SK-N-MC (cell line): Measurements from ENCODE around the gene CAPN5.

Experiments used
- DNase-seq: peaks from one replicate; pipeline ENCODE4 v3.0.0-alpha.2; 2011; ENCODE audit warnings: low read depth, low spot score
- H3K27ac ChIP-seq: fragments of 200-600 bp; sonication (generic); 2 replicates; pipeline ENCODE4 v1.5.1; 2016; ENCODE audit warnings: mixed run types
- H3K36me3 ChIP-seq: fragments of 200-600 bp; sonication (generic); 2 replicates; pipeline ENCODE4 v1.6.1; 2017; ENCODE audit warnings: antibody characterized with exemption, low read length, mixed read lengths; ENCODE audit not compliant: insufficient read depth
- H3K4me3 ChIP-seq: fragments of 200-600 bp; sonication (generic); 2 replicates; pipeline ENCODE4 v1.5.1; 2016
- H3K9ac ChIP-seq: fragments of 200-600 bp; sonication (generic); 2 replicates; pipeline ENCODE4 v1.8.0; 2017; ENCODE audit warnings: mixed run types, mixed read lengths; ENCODE audit not compliant: insufficient read length
- H3K9me3 ChIP-seq: fragments of 200-600 bp; sonication (generic); 2 replicates; pipeline ENCODE4 v1.6.1; 2017; ENCODE audit warnings: low read depth, mild to moderate bottlenecking, antibody characterized with exemption, low read length, moderate library complexity, mixed read lengths
- EZH2 ChIP-seq: fragments of 200-600 bp; sonication (generic); IDR thresholded peaks from one replicate; pipeline ENCODE4 v1.6.1; 2017; ENCODE audit warnings: antibody characterized with exemption
- FOXP2 ChIP-seq: optimal IDR thresholded peaks from 2 replicates; pipeline ENCODE3; 2011; ENCODE audit warnings: mild to moderate bottlenecking, moderate library complexity; ENCODE audit not compliant: insufficient read depth; ENCODE audit errors: extremely low read length, control extremely low read depth
- POLR2AphosphoS5 ChIP-seq: IDR thresholded peaks from 2 replicates; pipeline ENCODE4 v1.6.1; 2012; ENCODE audit warnings: mild to moderate bottlenecking, low read depth, low read length, borderline replicate concordance

CAPN5 gene

DNA sequence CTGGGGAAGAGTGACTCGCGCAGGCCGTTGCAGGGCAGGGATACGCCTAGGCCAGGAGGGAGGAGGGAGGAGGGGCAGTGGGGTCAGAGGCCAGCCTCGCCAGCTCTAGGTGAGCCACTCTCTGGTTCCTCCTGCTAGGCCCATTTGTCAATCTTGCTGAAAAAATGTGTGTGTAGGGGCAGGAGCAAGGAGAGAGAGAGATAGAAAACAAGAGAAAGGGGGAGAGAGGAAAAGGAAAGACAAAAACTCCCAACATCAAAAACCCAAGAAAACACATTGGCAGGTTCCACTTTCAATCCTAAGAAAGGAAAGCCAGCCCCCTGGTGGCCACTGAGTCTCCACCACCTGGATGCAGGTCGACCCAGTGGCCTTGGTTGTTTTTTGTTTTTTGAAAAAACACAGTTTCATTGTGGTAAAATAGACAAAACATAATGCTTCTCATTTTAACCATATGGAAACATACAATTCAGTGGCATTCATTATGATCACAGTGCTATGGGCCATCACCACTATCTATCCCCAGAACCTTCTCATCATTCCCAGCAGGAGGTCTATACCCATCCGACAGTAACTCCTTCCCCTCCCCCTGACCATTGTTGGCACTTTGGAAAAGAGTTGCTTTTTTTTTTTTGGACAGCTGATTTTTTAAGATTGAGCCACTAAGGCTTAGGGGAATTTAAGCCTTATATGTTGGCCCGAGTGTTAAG is 46.8 kb downstream of the CAPN5 start:
- no peak overlapping the region for H3K4me3 ChIP-seq

GRCh38 chr11:77114089-77114463 is 47.3 kb downstream of the CAPN5 start:
- DNase-seq = no peak
- no peak overlapping the region for H3K4me3 ChIP-seq
- H3K9me3 ChIP-seq = no peaks in the 10 kb centered on the region
- no peaks in the 10 kb centered on the region for H3K36me3 ChIP-seq
- TF ChIP-seq POLR2AphosphoS5 = no peak
- no peak for TF ChIP-seq EZH2
- TF ChIP-seq FOXP2 = no peak
- H3K9ac ChIP-seq = no peak overlapping the region
- H3K27ac ChIP-seq = no peak overlapping the region

More for the DNA sequence above, 46.8 kb downstream of the CAPN5 start:
- no peak overlapping the region for H3K9ac ChIP-seq
- H3K36me3 ChIP-seq = no peaks in the 10 kb centered on the region
- TF ChIP-seq POLR2AphosphoS5 = no peak
- no peak for TF ChIP-seq EZH2
- TF ChIP-seq FOXP2 = no peak
- DNase-seq = no peak
- no peak overlapping the region for H3K27ac ChIP-seq
- H3K9me3 ChIP-seq = no peaks in the 10 kb centered on the region

GRCh38 chr11:77115181-77115611 is 48.4 kb downstream of the CAPN5 start:
- H3K9ac ChIP-seq = no peak overlapping the region
- TF ChIP-seq FOXP2 = no peak
- TF ChIP-seq EZH2 = no peak
- TF ChIP-seq POLR2AphosphoS5 = no peak
- H3K4me3 ChIP-seq = no peak overlapping the region
- no peak overlapping the region for H3K27ac ChIP-seq
- no peak for DNase-seq
- H3K36me3 ChIP-seq = no peaks in the 10 kb centered on the region
- H3K9me3 ChIP-seq = no peaks in the 10 kb centered on the region

DNA sequence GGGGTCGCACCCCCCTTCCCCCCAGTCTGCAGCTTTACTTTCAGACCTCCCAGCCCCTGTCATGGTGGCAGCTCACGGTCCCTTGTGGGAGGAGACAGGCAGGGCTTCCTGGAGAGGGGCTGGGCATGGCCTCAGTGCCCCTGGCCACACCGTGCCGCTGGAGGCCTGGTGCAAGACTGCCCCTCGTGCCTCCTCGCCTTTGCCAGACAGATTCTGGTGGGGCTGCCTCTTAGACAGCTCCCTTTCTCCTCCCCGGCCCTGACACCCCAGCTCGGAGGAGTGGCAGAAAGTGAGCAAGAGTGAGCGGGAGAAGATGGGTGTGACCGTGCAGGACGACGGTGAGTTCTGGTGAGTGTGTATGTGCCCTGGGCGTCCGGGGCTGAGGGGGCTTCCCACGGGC is 49.2 kb downstream of the CAPN5 start:
- H3K9ac ChIP-seq = no peak overlapping the region
- TF ChIP-seq EZH2 (no peak), POLR2AphosphoS5 (no peak), FOXP2 (no peak)

GRCh38 chr11:77117492-77117891 is 50.7 kb downstream of the CAPN5 start:
- Histone ChIP-seq H3K36me3 (no peaks in the 10 kb centered on the region), H3K9ac (no peak overlapping the region), H3K27ac (no peak overlapping the region), H3K4me3 (no peak overlapping the region), H3K9me3 (no peaks in the 10 kb centered on the region)
- TF ChIP-seq EZH2 = no peak
- no peak for TF ChIP-seq FOXP2
- TF ChIP-seq POLR2AphosphoS5 = no peak
- no peak for DNase-seq

More for the DNA sequence above, 49.2 kb downstream of the CAPN5 start:
- Histone ChIP-seq H3K9me3 (no peaks in the 10 kb centered on the region), H3K27ac (no peak overlapping the region), H3K36me3 (no peaks in the 10 kb centered on the region), H3K4me3 (no peak overlapping the region)
- no peak for DNase-seq

- Histone ChIP-seq H3K4me3 (no peak overlapping the region), H3K27ac (no peak overlapping the region), H3K9ac (no peak overlapping the region), H3K9me3 (no peaks in the 10 kb centered on the region), H3K36me3 (no peaks in the 10 kb centered on the region)
- TF ChIP-seq POLR2AphosphoS5 = no peak
- no peak for TF ChIP-seq EZH2
- TF ChIP-seq FOXP2 = no peak
- no peak for DNase-seq
These were observed 51.3 kb downstream of the CAPN5 start for GRCh38 chr11:77118086-77118485.

- no peak overlapping the region for H3K27ac ChIP-seq
- no peak overlapping the region for H3K4me3 ChIP-seq
- TF ChIP-seq FOXP2 (no peak), POLR2AphosphoS5 (no peak), EZH2 (no peak)
- H3K36me3 ChIP-seq = no peaks in the 10 kb centered on the region
- no peaks in the 10 kb centered on the region for H3K9me3 ChIP-seq
- no peak for DNase-seq
- H3K9ac ChIP-seq = no peak overlapping the region
These were observed 52.2 kb downstream of the CAPN5 start for GRCh38 chr11:77118971-77119370.

DNA sequence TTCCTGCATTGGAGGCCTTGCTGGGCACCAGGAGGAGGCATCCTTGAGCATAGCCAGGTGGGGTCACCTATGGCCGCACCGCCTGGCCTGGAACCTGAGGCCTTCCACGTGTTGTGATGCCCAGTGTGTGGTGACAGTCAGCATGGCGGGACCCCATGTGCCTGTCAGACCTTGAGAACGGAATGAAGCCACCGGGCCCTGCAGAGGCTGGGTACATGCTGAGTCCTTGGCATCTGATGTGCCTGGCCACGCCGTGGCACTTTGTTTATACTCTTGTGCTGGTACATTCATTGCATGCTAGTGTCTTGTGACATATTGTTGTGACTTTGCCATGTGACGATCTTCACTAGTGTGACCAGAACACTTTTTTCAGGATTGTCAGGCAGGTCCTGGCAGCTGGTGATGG is 52.8 kb downstream of the CAPN5 start:
- H3K9ac ChIP-seq = no peak overlapping the region
- H3K36me3 ChIP-seq = no peaks in the 10 kb centered on the region
- no peak overlapping the region for H3K27ac ChIP-seq
- DNase-seq = no peak
- H3K4me3 ChIP-seq = no peak overlapping the region
- no peaks in the 10 kb centered on the region for H3K9me3 ChIP-seq
- TF ChIP-seq POLR2AphosphoS5 (no peak), EZH2 (no peak), FOXP2 (no peak)

DNA sequence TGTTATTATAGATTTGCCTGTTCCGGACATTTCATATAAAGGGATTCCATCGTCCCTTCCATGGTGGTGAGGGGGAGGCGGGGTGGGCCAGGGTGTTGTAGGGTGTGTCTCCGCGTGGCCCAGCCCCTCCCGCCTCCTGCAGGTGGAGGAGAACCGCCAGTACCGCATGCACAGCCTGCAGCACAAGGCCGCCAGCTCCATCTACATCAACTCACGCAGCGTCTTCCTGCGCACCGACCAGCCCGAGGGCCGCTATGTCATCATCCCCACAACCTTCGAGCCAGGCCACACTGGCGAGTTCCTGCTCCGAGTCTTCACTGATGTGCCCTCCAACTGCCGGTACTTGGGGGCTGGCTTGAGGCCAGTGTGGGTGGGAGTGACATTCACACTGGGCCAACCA is 53.8 kb downstream of the CAPN5 start:
- no peak overlapping the region for H3K27ac ChIP-seq
- no peak overlapping the region for H3K9ac ChIP-seq
- H3K4me3 ChIP-seq = no peak overlapping the region
- H3K36me3 ChIP-seq = no peaks in the 10 kb centered on the region
- no peak for DNase-seq
- no peaks in the 10 kb centered on the region for H3K9me3 ChIP-seq
- no peak for TF ChIP-seq FOXP2
- no peak for TF ChIP-seq POLR2AphosphoS5
- TF ChIP-seq EZH2 = no peak
